Panc1 (cell line): ENCODE results near the gene NAGA.

Experiments used
- CTCF ChIP-seq: fragments of 450-650 bp; IDR thresholded peaks from 2 replicates; pipeline ENCODE4 v1.5.1; 2017; ENCODE audit warnings: mild to moderate bottlenecking
- POLR2AphosphoS5 ChIP-seq: IDR thresholded peaks from 2 replicates; pipeline ENCODE4 v1.6.1; 2012; ENCODE audit warnings: mild to moderate bottlenecking, low read depth, low read length, moderate library complexity
- REST ChIP-seq, 2 experiments: IDR thresholded peaks; 2 replicates each; pipeline ENCODE4 v1.6.1; 2011 to 2012; ENCODE audit warnings: low read depth in 2 of 2, control low read depth in 1 of 2, low read length in 1 of 2, mild to moderate bottlenecking in 1 of 2, moderate library complexity in 1 of 2; ENCODE audit not compliant: insufficient read depth in 1 of 2
- SIN3A ChIP-seq: IDR thresholded peaks from 2 replicates; pipeline ENCODE4 v1.6.1; 2012; ENCODE audit warnings: low read depth, mild to moderate bottlenecking, low read length, moderate library complexity, borderline replicate concordance; ENCODE audit not compliant: insufficient read depth
- TCF7L2 ChIP-seq: IDR thresholded peaks from 2 replicates; pipeline ENCODE4 v1.6.1; 2011; ENCODE audit warnings: mild to moderate bottlenecking, low read depth, low read length, inconsistent platforms

- TF ChIP-seq CTCF: no peak
- no peak for TF ChIP-seq REST (IDR thresholded peaks at IDR 0.05; ENCODE audit: insufficient read depth in 1 of 2, low read depth in 2 of 2, low read length in 1 of 2)
- no peak for TF ChIP-seq POLR2AphosphoS5
- TF ChIP-seq SIN3A: no peak
- no peak for TF ChIP-seq TCF7L2
These were observed 20.8 kb upstream of the NAGA start for GRCh38 chr22:42091455-42091782.
